ENCODE data around the gene PPP4C.

PPP4C gene

DNA sequence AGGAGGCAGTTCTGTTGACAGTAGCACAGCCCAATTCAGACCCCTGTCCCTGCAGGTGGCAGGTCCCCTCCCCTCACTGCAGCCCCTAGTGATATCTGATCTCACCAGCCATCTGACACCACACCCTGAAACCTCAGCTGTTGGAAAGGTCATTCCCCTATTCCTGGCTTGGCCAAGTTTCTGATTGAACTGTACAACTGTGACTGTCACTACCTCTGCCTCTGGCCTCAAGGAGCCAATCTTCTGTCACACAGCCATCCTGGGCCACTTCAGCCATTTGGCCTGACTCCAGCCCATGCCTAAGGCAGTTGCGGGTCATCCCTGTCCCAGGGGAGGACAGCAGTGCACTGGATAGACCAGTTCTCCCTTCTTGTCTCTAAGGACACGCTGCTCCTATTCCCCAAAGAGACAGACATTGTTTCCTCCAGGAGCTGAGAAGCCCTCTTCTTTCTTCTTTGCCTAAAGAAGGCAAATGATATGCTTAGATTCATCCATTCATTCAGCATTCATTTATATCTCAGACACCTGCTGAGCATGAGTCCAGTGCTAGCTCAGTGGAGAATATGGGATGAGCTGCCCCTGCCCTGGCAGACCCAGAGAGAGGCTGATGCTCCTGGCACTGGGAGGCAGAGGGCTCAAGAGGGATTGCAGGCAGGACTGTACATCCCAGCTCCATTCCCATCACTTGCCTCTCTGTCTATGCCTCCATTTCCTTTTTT, 14.8 kb upstream of the PPP4C start:
- Histone ChIP-seq H3K4me3 (ENCODE audit: low read length) (no peak overlapping the region), H3K4me1 (ENCODE audit: control insufficient read depth, low read depth, low read length) (peaks cover 10% of the 10 kb centered on the region), H3K9ac (ENCODE audit: low read length) (no peak overlapping the region), H3K9me3 (ENCODE audit: control insufficient read depth, low read depth, low read length) (no peaks in the 10 kb centered on the region), H3K27ac (ENCODE audit: low read length) (no peak overlapping the region), H3K27me3 (ENCODE audit: control insufficient read depth, insufficient read depth, low read length) (no peaks in the 10 kb centered on the region), H3K36me3 (ENCODE audit: control insufficient read depth, low read depth, low read length) (no peaks in the 10 kb centered on the region)

DNA sequence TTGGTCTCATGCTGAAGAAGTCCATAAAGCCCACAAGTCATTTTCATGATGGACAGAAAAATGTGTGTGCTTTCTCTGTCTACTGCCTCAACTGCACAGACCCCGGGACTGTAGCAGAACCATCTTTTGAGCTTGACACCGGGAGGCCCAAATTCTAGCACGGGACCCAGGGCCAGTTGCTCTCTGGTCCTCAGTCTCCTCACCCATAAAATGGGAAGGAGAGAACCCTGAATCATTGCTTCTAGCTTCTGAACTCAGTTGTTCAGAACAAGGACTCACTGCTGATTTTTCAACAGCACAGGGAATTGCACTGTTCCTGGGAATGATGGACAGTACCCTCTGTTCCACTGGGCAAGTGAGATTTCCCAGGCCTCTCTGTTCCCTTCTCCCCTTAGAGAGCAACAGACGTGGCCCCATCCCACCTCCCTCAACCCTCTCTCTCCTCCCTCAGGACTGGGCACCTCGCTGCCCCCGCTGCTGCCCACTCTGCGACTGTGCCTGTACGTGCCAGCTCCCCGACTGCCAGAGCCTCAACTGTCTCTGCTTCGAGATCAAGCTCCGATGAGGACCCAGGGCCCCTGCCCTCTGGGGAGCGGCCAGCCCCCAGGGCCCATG, 12.4 kb upstream of the PPP4C start:
- Histone ChIP-seq H3K36me3 (ENCODE audit: control insufficient read depth, low read depth, low read length) (peaks cover 16% of the 10 kb centered on the region), H3K9ac (ENCODE audit: low read length) (peak overlapping the region; percentile 85), H3K4me1 (ENCODE audit: control insufficient read depth, low read depth, low read length) (peaks cover 17% of the 10 kb centered on the region), H3K9me3 (ENCODE audit: control insufficient read depth, low read depth, low read length) (no peaks in the 10 kb centered on the region), H3K4me3 (ENCODE audit: low read length) (peak overlapping the region; percentile 97), H3K27me3 (ENCODE audit: control insufficient read depth, insufficient read depth, low read length) (no peaks in the 10 kb centered on the region), H3K27ac (ENCODE audit: low read length) (no peak overlapping the region)

DNA sequence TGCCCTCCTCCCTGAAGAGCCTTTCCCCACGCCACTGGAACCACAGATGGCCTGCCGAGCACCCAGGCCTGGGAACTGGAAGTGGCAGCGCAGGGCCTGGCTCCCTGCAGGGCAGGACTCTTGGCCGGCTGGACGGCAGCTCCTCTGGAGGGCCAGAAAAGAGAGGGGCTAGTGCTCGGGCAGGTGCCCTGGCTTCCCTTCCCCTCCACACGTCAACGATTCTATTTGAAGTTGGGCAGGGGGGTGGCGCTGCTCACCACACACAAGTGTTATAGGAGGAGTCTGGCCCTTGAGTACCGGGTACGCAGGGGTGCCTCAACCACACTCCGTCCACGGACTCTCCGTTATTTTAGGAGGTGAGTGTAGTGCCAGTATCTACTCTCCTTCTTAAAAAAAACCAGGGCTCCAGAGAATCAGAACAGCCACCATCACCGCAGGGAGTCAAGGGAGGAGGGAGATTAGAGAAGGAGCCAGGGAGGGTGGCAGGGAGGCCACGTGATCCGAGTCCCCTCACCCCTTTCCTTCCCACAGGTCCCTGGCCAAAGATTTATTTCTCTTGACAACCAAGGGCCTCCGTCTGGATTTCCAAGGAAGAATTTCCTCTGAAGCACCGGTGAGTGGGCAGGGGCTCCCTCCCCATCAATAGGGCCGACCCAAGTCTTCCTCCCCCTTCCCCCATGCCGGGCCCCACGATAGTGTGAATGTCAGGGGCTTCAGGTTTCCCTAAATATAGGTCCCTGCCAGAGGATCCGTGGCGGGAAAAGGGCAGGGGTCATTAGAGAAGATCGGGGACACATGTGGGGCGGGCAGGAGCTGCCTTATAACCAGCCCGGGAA, 11.7 kb upstream of the PPP4C start:
- H3K36me3 ChIP-seq (ENCODE audit: control insufficient read depth, low read depth, low read length) = peaks cover 23% of the 10 kb centered on the region
- H3K27me3 ChIP-seq (ENCODE audit: control insufficient read depth, insufficient read depth, low read length) = no peaks in the 10 kb centered on the region
- H3K9ac ChIP-seq (ENCODE audit: low read length) = peak overlapping the region; percentile 85
- peak overlapping the region; percentile 97 for H3K4me3 ChIP-seq (ENCODE audit: low read length)
- peak overlapping the region; percentile 83 for H3K27ac ChIP-seq (ENCODE audit: low read length)
- H3K9me3 ChIP-seq (ENCODE audit: control insufficient read depth, low read depth, low read length) = no peaks in the 10 kb centered on the region
- H3K4me1 ChIP-seq (ENCODE audit: control insufficient read depth, low read depth, low read length) = peaks cover 17% of the 10 kb centered on the region

DNA sequence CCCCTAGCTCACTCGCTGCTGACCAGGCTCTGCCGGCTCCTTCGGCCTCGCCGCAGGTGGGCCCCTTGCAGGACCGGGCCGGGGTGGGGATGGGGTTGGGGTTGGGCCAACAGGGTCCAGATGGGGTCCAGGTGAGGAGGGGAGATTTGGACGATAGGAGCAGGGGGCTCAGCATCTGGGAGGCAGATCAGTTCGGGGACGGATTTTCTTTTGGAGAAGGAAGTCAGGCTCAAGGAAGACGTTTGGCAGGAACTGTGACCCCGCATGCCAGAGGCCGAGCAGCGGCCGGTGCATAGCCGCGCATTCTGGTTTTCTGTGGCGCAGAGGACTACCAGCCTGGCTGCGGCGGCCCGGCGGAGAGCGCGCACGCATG, 11.1 kb upstream of the PPP4C start:
- peaks cover 17% of the 10 kb centered on the region for H3K4me1 ChIP-seq (ENCODE audit: control insufficient read depth, low read depth, low read length)
- H3K9me3 ChIP-seq (ENCODE audit: control insufficient read depth, low read depth, low read length) = no peaks in the 10 kb centered on the region
- H3K36me3 ChIP-seq (ENCODE audit: control insufficient read depth, low read depth, low read length) = peaks cover 29% of the 10 kb centered on the region
- H3K27ac ChIP-seq (ENCODE audit: low read length) = peak overlapping the region; percentile 83
- peak overlapping the region; percentile 97 for H3K4me3 ChIP-seq (ENCODE audit: low read length)
- H3K9ac ChIP-seq (ENCODE audit: low read length) = peak overlapping the region; percentile 85
- H3K27me3 ChIP-seq (ENCODE audit: control insufficient read depth, insufficient read depth, low read length) = no peaks in the 10 kb centered on the region

DNA sequence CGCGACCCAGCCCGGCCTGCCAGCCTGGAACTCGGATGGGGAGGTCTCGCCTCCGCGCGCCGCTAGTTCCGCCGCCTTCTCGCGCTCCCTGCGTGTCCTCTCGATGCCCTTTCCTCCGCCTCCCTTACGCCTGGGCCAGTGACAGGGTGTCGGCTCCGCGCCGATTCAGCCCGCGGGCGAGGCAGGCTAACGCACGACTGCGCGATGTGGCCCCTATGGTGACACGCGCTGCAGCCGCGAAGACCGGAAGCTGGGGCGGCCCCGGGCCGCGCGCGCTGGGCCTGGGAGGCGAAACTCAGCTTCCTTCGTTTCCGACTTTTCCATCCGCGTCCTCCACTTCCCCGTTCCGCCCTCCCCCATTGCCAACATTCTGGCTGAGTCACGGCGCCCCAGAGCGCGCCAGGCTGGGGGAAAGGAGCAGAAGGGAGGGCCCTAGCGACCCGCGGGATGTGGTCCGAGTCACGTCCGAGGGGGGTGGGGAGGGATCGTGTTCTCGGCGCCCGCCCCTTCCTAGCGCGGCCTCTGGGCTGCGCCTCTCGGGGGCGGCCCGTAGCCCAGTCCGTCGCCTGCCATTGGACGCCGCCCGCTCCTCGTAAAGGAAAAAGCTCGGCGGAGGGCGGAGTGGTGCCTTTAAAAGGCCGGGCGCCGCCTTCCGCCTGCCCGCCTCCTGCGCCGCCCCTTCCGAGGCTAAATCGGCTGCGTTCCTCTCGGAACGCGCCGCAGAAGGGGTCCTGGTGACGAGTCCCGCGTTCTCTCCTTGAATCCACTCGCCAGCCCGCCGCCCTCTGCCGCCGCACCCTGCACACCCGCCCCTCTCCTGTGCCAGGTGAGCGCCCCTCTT, 10.5 kb upstream of the PPP4C start, which contains the start of gene ALDOA:
Gene ALDOA (plus strand): TSS at position 659 of the 841 bp plus-strand sequence. CDS start 1,138 bp downstream, outside the sequence.
- peak within 1 kb of the TSS; percentile 97 for H3K4me3 ChIP-seq (ENCODE audit: low read length)

DNA sequence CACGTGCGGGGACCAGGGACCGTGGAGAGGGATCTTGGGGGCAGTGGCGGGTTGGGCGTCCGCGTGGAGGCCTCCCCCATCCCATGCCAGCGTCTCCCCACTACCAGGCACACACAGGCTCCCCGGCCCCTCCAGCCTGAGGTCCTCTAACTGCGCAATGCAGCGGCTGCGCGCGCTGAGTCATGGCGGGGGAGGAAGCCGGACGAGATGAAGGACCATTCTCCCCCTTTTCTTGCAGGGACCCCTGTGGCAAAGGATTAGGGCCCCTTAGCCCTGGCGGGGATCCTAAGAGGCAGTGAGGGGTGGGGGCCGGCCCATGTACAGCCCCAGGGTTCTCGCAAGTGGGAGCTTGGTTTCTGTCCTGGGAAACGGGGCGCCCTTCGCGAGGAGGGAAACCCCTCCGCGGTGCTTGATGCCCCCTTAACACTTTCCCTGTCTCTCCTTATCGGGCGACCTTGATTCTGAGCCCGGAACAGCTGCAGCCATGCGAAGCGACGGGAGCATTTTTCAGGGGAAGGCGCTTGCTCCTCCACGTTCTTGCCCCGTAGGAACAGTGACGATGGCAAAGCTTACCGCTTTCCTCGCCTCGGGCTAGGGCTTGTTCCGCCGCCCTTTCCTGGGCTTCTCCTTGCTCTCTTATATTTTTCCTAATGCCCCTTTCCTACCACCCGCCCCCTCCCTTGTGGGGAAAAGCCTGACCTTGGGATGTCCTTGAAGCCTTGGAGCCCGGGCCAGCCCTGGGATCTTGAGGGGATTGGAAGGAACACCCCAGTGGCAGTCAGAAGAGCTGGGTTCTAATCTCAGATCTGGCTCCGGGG, 9.6 kb upstream of the PPP4C start:
- H3K36me3 ChIP-seq (ENCODE audit: control insufficient read depth, low read depth, low read length) = peaks cover 43% of the 10 kb centered on the region

More for the DNA sequence above, 10.5 kb upstream of the PPP4C start, which contains the start of gene ALDOA:
- peak within 1 kb of the TSS; percentile 83 for H3K27ac ChIP-seq (ENCODE audit: low read length)
- H3K27me3 ChIP-seq (ENCODE audit: control insufficient read depth, insufficient read depth, low read length) = no peaks in the 10 kb centered on the region
- peaks cover 35% of the 10 kb centered on the region for H3K36me3 ChIP-seq (ENCODE audit: control insufficient read depth, low read depth, low read length)
- H3K9ac ChIP-seq (ENCODE audit: low read length) = peak within 1 kb of the TSS; percentile 85
- peaks cover 17% of the 10 kb centered on the region for H3K4me1 ChIP-seq (ENCODE audit: control insufficient read depth, low read depth, low read length)
- no peaks in the 10 kb centered on the region for H3K9me3 ChIP-seq (ENCODE audit: control insufficient read depth, low read depth, low read length)

DNA sequence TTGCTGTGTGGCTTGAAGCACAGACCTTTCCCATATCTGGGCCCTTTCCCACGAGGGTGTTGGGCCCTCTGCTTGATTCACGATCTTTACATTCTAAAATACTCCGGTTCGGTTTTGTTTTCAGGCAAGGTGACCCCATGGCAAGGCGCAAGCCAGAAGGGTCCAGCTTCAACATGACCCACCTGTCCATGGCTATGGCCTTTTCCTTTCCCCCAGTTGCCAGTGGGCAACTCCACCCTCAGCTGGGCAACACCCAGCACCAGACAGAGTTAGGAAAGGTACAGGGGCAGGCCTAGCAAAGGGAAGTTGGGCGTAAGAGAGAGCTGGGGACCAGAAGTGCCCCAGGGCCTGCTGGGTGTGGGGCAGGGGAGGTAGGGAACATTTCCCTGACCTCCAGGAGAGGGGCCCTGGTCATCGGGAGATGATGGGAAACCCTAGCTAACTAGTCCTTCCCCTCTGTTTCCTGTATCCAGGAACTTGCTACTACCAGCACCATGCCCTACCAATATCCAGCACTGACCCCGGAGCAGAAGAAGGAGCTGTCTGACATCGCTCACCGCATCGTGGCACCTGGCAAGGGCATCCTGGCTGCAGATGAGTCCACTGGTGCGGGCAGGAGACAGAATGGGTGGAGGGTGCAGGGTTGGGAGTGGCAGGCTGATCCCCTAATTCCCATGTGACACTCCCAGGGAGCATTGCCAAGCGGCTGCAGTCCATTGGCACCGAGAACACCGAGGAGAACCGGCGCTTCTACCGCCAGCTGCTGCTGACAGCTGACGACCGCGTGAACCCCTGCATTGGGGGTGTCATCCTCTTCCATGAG, 8.8 kb upstream of the PPP4C start:
- Histone ChIP-seq H3K27ac (ENCODE audit: low read length) (peak overlapping the region; percentile 71), H3K4me1 (ENCODE audit: control insufficient read depth, low read depth, low read length) (peaks cover 14% of the 10 kb centered on the region), H3K9me3 (ENCODE audit: control insufficient read depth, low read depth, low read length) (no peaks in the 10 kb centered on the region), H3K27me3 (ENCODE audit: control insufficient read depth, insufficient read depth, low read length) (no peaks in the 10 kb centered on the region), H3K4me3 (ENCODE audit: low read length) (peak overlapping the region; percentile 97), H3K9ac (ENCODE audit: low read length) (peak overlapping the region; percentile 85), H3K36me3 (ENCODE audit: control insufficient read depth, low read depth, low read length) (peaks cover 52% of the 10 kb centered on the region)

More for the DNA sequence above, 9.6 kb upstream of the PPP4C start:
- H3K9ac ChIP-seq (ENCODE audit: low read length) = peak overlapping the region; percentile 85
- H3K4me1 ChIP-seq (ENCODE audit: control insufficient read depth, low read depth, low read length) = peaks cover 15% of the 10 kb centered on the region
- no peaks in the 10 kb centered on the region for H3K9me3 ChIP-seq (ENCODE audit: control insufficient read depth, low read depth, low read length)
- H3K27ac ChIP-seq (ENCODE audit: low read length) = peak overlapping the region; percentile 78
- peak overlapping the region; percentile 97 for H3K4me3 ChIP-seq (ENCODE audit: low read length)
- H3K27me3 ChIP-seq (ENCODE audit: control insufficient read depth, insufficient read depth, low read length) = no peaks in the 10 kb centered on the region

DNA sequence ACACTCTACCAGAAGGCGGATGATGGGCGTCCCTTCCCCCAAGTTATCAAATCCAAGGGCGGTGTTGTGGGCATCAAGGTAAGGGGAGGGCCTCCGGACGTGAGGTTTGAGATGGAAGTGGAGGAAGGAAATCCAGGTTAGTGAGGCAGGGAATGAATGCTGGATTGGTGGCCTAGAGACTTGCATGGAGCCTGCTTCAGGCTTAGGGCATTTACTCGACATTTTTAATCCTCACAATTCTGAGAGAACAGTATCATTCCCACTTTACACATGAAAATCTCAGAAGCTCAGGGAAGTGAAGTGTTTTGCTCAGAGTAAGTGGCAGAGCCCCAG, 8.2 kb upstream of the PPP4C start:
- H3K27me3 ChIP-seq (ENCODE audit: control insufficient read depth, insufficient read depth, low read length) = no peaks in the 10 kb centered on the region
- H3K9me3 ChIP-seq (ENCODE audit: control insufficient read depth, low read depth, low read length) = no peaks in the 10 kb centered on the region
- H3K27ac ChIP-seq (ENCODE audit: low read length) = no peak overlapping the region
- peaks cover 14% of the 10 kb centered on the region for H3K4me1 ChIP-seq (ENCODE audit: control insufficient read depth, low read depth, low read length)
- H3K9ac ChIP-seq (ENCODE audit: low read length) = no peak overlapping the region
- peak overlapping the region; percentile 97 for H3K4me3 ChIP-seq (ENCODE audit: low read length)
- H3K36me3 ChIP-seq (ENCODE audit: control insufficient read depth, low read depth, low read length) = peaks cover 56% of the 10 kb centered on the region

DNA sequence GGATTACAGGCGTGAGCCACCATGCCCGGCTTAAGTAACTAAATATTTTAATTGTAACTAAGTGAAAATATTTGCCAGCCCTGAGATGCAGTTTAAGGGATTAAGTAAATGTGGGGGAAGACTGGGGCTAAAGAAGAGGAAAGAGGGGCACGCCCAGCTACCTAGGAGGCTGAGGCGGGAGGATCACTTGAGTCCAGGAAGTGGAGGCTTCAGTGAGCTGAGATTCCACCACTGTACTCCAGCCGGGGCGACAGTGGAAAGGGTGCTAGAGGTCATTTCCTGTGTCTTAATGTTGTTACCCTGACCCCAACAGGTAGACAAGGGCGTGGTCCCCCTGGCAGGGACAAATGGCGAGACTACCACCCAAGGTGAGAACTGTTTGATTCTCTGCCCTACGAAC, 7.5 kb upstream of the PPP4C start:
- peaks cover 56% of the 10 kb centered on the region for H3K36me3 ChIP-seq (ENCODE audit: control insufficient read depth, low read depth, low read length)
- H3K27ac ChIP-seq (ENCODE audit: low read length) = no peak overlapping the region
- H3K9me3 ChIP-seq (ENCODE audit: control insufficient read depth, low read depth, low read length) = no peaks in the 10 kb centered on the region
- peaks cover 11% of the 10 kb centered on the region for H3K4me1 ChIP-seq (ENCODE audit: control insufficient read depth, low read depth, low read length)
- no peaks in the 10 kb centered on the region for H3K27me3 ChIP-seq (ENCODE audit: control insufficient read depth, insufficient read depth, low read length)
- H3K4me3 ChIP-seq (ENCODE audit: low read length) = no peak overlapping the region
- H3K9ac ChIP-seq (ENCODE audit: low read length) = no peak overlapping the region
